Small intestine (tissue), 7 donors: ENCODE measurements around the gene TRHDE. TPM values are rescaled to one million over a fixed set of nuclear protein-coding genes. Genes with fewer than 3 reads are reported as not detected.
"Not testable (repeated sequence)": the region's sequence is repeated elsewhere in the genome, so short reads cannot be mapped to it uniquely, and the experiment has no call there.

Experiments used
- DNase-seq, 2 donors: peaks; one replicate each; pipeline versions ENCODE4 v3.0.0 to v3.0.0-alpha.2; 2013
- FAIRE-seq: peaks from 2 replicates; lab custom pipeline; 2012; peaks lifted over from hg19 to GRCh38; lab: Jason Lieb, UNC
- H3K27ac ChIP-seq, 3 donors: one replicate each; pipeline ENCODE4 v1.5.1; 2013; ENCODE audit warnings: low read length in 2 of 3, mild to moderate bottlenecking in 2 of 3, control low read depth in 1 of 3, inconsistent platforms in 1 of 3, low read depth in 1 of 3, moderate library complexity in 1 of 3
- H3K27me3 ChIP-seq, 3 donors: one replicate each; pipeline ENCODE4 v1.6.1; 2013; ENCODE audit warnings: low read length in 3 of 3, inconsistent platforms in 1 of 3; ENCODE audit not compliant: control insufficient read depth in 3 of 3, insufficient read depth in 3 of 3
- H3K36me3 ChIP-seq, 3 donors: one replicate each; pipeline ENCODE4 v1.6.1; 2013; ENCODE audit warnings: low read length in 3 of 3, inconsistent platforms in 1 of 3, low read depth in 1 of 3, mild to moderate bottlenecking in 1 of 3, moderate library complexity in 1 of 3; ENCODE audit not compliant: control insufficient read depth in 3 of 3, insufficient read depth in 2 of 3
- H3K4me1 ChIP-seq, 3 donors: one replicate each; pipeline ENCODE4 v1.6.1; 2013; ENCODE audit warnings: low read length in 2 of 3, inconsistent platforms in 1 of 3, low read depth in 1 of 3, mild to moderate bottlenecking in 1 of 3, moderate library complexity in 1 of 3; ENCODE audit not compliant: control insufficient read depth in 3 of 3, insufficient read depth in 2 of 3
- H3K4me3 ChIP-seq, 3 donors: one replicate each; pipeline ENCODE4 v1.5.1; 2013; ENCODE audit warnings: low read length in 3 of 3, control low read depth in 1 of 3, inconsistent platforms in 1 of 3, low read depth in 1 of 3, mild to moderate bottlenecking in 1 of 3, moderate library complexity in 1 of 3
- H3K9me3 ChIP-seq, 2 donors: one replicate each; pipeline ENCODE4 v1.6.1; 2013; ENCODE audit warnings: low read depth in 1 of 2, low read length in 1 of 2; ENCODE audit not compliant: control insufficient read depth in 2 of 2, insufficient read depth in 1 of 2
- WGBS, 3 donors: extraction: QIAGEN DNeasy Blood & Tissue Kit; methylation state at CpG; one replicate each; pipeline ENCODE4 v1.1.7; 2013; 5-methylcytosine and 5-hydroxymethylcytosine counted together
- polyA plus RNA-seq, 4 donors: library from polyadenylated mRNA; stranded (reverse) in 3 of 4; unstranded in 1 of 4; fragments of 200-250 nt in 3 of 4; fragments of 120-200 nt in 1 of 4; gene quantifications; one replicate each; pipeline versions ENCODE4 v1.2.1 to v1.2.3, GENCODE V29; 2013
- donor health status: healthy with polysubstance abuse.
- donor health status: control.
- donor health status: control.
- donor health status: Bipolar disorder and iron deficiency.
- donor health status: healthy.

Gene TRHDE
- polyA plus RNA-seq, 4 donors: 0.98 to 14.6 (median 1.8) TPM

DNA sequence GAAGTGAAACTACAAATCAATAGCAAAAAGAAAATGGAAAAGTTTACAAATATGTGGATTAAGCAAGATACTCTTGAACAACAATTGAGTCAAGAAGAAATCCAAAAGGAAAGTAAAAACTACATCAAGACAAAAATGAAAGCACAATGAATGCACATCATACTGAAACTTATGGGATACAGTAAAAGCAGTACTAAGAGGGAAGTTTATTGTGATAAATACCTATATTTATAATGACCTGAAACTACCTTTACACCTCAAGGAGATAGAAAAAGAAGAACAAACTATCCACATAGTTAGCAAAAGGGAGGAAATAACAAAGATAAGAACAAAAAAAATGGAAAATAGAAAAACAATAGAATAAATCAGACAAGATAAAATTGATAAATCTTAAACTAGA lies 375.0 kb downstream of the TRHDE start:
- peaks cover 0 to 3% of the 10 kb centered on the region in 2 donors for H3K9me3 ChIP-seq
- peak; percentile 26 for FAIRE-seq
- H3K27me3 ChIP-seq: no peaks in the 10 kb centered on the region
- H3K36me3 ChIP-seq: peaks cover 0 to 3% (median 0%) of the 10 kb centered on the region in 3 donors
- no peak overlapping the region for H3K4me3 ChIP-seq
- no peak for DNase-seq
- H3K27ac ChIP-seq: no peak overlapping the region
- H3K4me1 ChIP-seq: no peaks in the 10 kb centered on the region

DNA sequence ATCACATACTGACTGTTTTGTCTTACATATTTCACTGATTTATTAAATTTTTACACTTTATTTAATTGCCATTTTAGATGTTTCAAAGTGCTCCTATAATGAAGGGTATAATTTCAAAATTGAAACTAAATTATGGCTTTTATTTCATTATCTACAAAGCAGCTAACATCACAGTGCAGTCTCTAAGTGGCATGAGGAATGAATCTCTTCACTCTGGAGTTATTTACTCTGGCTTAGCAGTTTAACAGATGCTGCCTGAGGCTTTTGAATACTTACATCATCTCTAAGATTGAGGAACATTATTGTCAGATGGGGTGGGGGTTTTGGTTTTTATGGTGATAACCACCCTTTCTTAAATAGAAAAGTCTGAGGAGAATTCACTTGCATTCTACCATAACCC lies 386.4 kb downstream of the TRHDE start:
- DNase-seq: no peak
- no peaks in the 10 kb centered on the region for H3K4me1 ChIP-seq
- H3K27ac ChIP-seq: no peak overlapping the region
- no peak for FAIRE-seq
- peaks cover 0 to 2% (median 2%) of the 10 kb centered on the region in 3 donors for H3K36me3 ChIP-seq
- no peaks in the 10 kb centered on the region for H3K27me3 ChIP-seq
- H3K4me3 ChIP-seq: no peak overlapping the region
- no peaks in the 10 kb centered on the region for H3K9me3 ChIP-seq

DNA sequence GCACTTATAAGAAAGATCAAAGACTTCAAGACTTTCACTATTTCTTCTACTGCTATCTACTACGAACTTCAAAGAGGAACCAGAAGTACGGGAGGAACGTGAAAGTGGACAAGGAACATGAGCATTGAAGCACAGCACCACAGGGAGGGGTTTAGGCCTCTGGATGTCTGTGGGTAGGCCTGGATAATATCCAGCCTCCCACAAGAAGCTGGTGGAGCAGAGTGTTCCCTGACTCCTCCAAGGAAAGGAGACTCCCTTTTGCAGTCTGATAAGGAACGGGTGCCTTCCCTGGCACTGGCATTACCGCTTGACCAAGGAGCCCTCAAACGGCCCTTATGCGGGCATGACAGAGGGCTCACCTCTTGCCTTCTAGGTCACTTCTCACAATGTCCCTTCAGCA lies 388.0 kb downstream of the TRHDE start:
- H3K36me3 ChIP-seq, DNase-seq, H3K9me3 ChIP-seq, H3K4me1 ChIP-seq, H3K27me3 ChIP-seq, H3K27ac ChIP-seq, FAIRE-seq, H3K4me3 ChIP-seq: not testable (repeated sequence)
- WGBS, 3 donors: 88 to 93% (median 90%) methylated on average over 7 of the region's 7 CpGs

DNA sequence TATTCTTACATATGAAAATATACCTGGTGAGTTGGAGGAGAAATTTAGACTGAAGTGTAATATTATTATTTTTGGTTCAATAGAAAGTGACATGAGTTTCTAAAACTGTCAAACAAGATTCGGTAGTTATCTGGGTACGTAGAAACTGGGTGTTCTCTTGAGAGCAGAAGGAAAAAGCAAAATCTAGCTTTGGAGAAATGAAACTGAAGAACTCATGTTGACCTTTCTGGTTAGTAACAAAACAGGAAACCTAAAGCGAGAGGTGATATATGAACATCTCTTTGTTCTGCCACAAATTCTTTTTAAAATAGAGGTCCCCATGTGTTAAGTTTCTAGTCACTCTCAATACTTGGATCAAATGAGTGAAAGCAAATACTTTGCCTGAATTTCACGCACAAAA lies 401.7 kb downstream of the TRHDE start:
- FAIRE-seq: no peak
- Histone ChIP-seq H3K27me3 (no peaks in the 10 kb centered on the region), H3K36me3 (no peaks in the 10 kb centered on the region), H3K4me1 (no peaks in the 10 kb centered on the region), H3K9me3 (no peaks in the 10 kb centered on the region), H3K4me3 (no peak overlapping the region), H3K27ac (no peak overlapping the region)
- no peak for DNase-seq
- WGBS, 3 donors: 71 to 82% (median 76%) methylated on average over 4 of the region's 4 CpGs

DNA sequence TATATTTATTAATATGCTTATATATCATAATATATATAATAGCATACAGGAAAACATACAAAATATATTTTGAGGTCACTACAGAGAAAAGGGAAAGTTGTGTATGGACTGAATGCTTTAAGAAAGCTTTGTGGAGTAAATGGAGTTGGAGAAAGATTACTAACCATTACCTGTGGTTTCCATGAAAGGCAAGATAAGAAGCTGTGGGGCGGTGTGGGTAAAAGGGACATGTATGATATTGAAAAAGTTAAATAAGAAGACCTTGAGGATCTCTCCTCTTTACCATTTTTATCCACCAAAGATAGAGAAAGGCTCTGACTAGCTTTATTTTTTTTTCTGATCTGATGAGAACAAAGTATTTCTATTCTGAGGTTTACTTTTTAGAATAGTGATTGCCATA lies 404.4 kb downstream of the TRHDE start:
- no peaks in the 10 kb centered on the region for H3K36me3 ChIP-seq
- no peak overlapping the region for H3K27ac ChIP-seq
- H3K4me3 ChIP-seq: no peak overlapping the region
- WGBS, 3 donors: 87 to 96% (median 87%) methylated on average over 1 of the region's 1 CpG
- DNase-seq (no peak), FAIRE-seq (no peak)
- no peaks in the 10 kb centered on the region for H3K9me3 ChIP-seq
- no peaks in the 10 kb centered on the region for H3K4me1 ChIP-seq
- H3K27me3 ChIP-seq: no peaks in the 10 kb centered on the region

DNA sequence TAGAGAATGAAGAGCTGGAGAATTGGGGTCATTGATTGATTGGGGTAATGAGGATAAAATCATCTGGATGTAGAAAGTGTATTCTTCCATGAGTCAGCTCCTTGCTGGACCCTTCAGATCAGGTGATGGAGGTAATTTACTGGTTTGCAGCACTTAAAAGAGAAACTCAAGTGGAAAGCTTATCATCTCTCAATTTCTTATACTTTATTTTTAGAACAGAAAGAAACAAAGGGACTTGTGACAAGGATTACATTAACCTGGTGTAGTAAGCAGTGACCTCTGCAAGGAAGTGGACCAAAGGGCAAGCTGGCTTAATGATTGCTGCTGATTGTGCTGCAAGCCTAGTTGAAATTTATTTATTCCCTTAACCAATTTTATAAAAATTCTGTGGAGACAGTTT lies 405.0 kb downstream of the TRHDE start:
- no peaks in the 10 kb centered on the region for H3K4me1 ChIP-seq
- no peak overlapping the region for H3K4me3 ChIP-seq
- DNase-seq (peak in 1 of 2 donors; percentile 21), FAIRE-seq (no peak)
- no peaks in the 10 kb centered on the region for H3K27me3 ChIP-seq
- H3K36me3 ChIP-seq: no peaks in the 10 kb centered on the region
- no peaks in the 10 kb centered on the region for H3K9me3 ChIP-seq
- H3K27ac ChIP-seq: no peak overlapping the region

DNA sequence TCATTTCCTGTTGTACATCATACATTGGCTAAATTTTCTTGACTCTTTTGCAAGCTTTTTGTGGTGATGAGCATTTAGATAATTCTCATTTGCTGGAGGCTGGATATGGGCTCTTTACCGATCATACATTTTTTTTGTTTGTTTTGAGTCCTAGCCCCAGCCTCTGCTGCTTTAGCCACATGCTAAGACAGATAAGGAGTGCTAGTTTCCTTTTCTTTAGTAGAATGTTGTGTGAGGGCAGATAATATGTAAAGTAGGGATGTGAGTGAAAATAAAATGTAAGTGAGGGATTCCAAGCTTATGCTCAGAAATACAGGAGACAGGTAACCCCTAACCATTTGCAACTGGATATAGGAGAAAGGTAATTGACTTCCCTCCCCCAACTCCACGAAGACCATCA lies 405.7 kb downstream of the TRHDE start:
- no peak for FAIRE-seq
- DNase-seq: no peak
- H3K9me3 ChIP-seq: no peaks in the 10 kb centered on the region
- no peak overlapping the region for H3K27ac ChIP-seq
- WGBS, 3 donors: 57 to 59% (median 57%) methylated on average over 2 of the region's 2 CpGs
- no peak overlapping the region for H3K4me3 ChIP-seq
- no peaks in the 10 kb centered on the region for H3K4me1 ChIP-seq
- H3K36me3 ChIP-seq: no peaks in the 10 kb centered on the region
- H3K27me3 ChIP-seq: no peaks in the 10 kb centered on the region

DNA sequence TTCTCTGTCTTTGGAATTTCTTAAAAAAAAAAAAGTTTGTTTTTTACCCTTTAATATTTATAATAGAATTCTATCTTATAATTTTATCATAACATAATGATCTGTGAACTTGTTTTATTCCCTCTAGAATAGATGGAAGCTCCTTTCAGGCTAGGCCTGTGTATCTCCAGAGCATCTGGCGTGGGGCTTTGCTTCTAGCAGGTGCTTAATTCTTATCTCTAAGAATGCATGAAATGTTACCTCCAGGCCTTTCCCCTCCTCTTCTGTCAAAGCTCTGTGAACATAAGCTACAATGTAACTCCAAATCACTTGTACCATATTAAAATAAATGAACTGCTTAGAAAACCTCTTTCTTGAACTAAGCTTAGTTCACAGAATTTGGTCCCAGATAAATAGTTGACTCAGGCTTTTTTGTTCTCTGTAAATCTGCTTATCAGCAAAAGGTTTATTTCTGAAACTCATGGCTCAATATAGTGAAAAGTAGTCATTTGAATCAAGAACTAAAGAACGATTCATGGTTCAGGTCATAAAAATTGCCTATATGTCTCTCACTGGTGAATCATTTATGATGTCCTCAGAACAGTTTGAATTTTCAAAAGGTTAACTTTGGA lies 407.1 kb downstream of the TRHDE start:
- WGBS, 3 donors: 51 to 72% (median 56%) methylated on average over 2 of the region's 2 CpGs
- FAIRE-seq (no peak), DNase-seq (no peak)
- Histone ChIP-seq H3K36me3 (no peaks in the 10 kb centered on the region), H3K4me1 (no peaks in the 10 kb centered on the region), H3K27me3 (no peaks in the 10 kb centered on the region), H3K4me3 (no peak overlapping the region), H3K27ac (no peak overlapping the region), H3K9me3 (no peaks in the 10 kb centered on the region)

DNA sequence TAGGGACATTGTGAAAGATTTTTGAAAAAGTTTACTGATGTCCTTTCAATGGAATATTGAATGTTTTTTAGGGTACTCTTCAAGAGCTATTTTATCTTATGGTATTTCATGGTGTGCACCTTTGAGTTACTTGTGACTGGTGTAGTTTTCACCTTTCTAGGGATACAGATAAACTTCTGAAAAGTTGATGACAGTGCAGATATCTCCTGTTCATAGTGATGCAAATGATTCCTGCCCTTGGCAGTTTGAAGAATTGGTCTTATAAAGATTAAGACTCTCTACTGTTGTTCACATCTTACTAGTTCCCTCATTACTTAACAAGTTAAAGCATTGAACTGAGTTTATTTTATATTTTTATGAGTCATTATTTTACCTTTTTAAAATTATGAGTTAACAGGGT lies 408.9 kb downstream of the TRHDE start:
- Histone ChIP-seq H3K4me1 (no peaks in the 10 kb centered on the region), H3K4me3 (no peak overlapping the region), H3K36me3 (no peaks in the 10 kb centered on the region), H3K9me3 (no peaks in the 10 kb centered on the region), H3K27me3 (no peaks in the 10 kb centered on the region), H3K27ac (no peak overlapping the region)
- no peak for FAIRE-seq
- no peak for DNase-seq
